HG03565 (cell line): ENCODE results near the gene FOXP4.

Experiments used
- ATAC-seq: cut with Tn5 transposase; IDR thresholded peaks from one replicate; pipeline ENCODE4 v1.9.1; 2021; ENCODE audit warnings: mild to moderate bottlenecking, moderate library complexity; ENCODE audit not compliant: unreplicated experiment

Gene FOXP4

DNA sequence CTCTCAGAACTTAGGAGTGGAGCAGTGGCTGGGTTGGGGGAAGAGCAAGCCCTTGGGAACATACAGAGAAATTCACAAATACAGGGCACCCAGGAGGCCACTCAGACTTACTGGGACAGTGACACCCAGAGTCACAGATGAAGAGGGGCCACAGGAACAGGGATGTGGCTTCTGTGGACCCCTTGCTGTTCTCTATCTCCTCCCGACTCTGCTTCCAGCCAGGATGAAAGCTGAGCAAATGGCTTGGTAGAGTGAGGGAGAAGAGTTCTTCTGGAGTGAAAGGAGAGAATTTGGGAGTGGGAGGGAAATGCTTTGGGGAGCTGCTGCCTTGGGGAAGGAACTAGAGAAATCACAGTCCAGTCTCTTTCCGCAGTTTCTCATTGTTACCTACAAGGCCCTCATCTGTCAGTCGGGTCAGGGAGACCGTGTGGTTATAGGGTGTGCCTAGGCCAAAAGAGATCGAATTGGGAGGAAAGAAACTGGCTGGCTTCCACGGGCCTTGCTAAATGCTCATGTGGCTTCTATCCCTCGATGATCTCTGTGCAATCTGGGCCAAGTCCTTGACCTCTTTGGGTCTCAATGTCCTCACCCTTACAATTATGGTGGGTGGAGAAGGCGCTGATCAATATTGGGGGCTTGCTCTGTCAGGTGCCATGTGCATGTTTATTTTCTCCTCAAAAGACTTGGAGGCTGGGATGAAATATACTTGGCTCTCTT lies 17.0 kb downstream of the FOXP4 start:
- no peak for ATAC-seq

DNA sequence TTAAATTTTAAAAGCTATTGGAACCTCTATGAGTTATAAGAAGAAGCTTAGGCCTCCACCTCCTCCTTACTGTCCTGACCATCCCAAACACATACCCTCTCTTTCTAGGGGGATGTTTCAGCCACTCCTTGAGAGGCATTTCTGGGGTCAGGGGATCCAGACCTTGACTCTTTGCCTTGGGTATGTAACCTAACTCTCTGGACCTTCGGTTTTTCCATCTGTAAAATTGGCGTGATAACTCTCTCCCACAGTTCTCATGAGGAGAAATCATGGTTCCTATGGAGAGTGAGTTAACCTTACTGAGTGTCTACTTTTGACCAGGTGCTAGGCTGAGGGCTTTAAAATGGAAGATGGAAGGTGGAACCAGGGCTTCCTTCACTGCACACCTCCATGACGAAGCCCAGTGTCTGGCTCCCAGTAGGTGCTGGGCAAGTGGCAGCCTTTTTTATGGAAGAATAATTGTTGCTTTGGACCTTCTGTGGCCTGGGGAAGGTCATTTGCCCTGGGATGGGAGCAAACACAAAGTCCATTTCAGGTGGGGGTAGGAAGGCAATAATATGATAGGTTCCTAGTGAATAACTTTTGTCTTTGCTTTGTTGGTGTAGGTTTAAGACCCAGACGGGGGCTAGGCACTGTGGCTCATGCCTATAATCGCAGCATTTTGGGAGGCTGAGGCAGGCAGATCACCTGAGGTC lies 18.4 kb downstream of the FOXP4 start:
- ATAC-seq = no peak

DNA sequence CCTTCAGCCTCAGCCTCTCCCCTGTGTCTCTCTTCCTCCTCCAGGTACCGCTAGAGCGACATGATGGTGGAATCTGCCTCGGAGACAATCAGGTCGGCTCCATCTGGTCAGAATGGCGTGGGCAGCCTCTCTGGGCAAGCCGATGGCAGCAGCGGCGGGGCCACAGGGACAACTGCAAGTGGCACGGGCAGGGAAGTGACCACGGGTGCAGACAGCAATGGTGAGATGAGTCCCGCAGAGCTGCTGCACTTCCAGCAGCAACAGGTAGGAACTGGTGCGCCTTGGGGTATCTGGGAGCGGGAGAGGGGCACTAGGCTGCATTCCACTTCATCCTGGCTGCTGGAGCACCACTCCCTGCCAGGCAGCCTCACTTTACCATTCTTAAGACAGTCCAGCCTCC lies 19.5 kb downstream of the FOXP4 start:
- no peak for ATAC-seq

- no peak for ATAC-seq
Measured at GRCh38 chr6:41566961-41567360, 20.8 kb downstream of the FOXP4 start.

DNA sequence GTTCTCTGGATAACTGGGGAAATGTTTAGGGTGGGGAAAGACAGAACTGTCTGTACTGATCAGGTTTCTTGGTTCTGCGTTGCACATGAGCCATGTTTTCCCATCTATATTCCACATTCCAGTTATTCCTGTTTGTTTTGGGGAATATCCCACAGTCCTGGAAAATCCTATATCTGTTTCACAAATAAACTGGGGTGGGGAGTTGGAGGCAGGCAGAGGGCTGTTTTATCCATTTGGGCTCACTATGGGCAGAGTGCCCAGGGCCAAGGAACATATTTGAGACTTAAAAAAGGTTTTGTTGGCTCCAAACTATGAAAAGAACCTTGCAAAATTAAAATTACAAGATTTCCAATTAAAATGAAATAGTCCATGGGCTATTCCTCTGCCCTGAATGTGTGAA lies 21.5 kb downstream of the FOXP4 start:
- no peak for ATAC-seq

- ATAC-seq = no peak
Measured at GRCh38 chr6:41568202-41568584, 22.0 kb downstream of the FOXP4 start.

- no peak for ATAC-seq
Measured at GRCh38 chr6:41568585-41569384, 22.6 kb downstream of the FOXP4 start.

DNA sequence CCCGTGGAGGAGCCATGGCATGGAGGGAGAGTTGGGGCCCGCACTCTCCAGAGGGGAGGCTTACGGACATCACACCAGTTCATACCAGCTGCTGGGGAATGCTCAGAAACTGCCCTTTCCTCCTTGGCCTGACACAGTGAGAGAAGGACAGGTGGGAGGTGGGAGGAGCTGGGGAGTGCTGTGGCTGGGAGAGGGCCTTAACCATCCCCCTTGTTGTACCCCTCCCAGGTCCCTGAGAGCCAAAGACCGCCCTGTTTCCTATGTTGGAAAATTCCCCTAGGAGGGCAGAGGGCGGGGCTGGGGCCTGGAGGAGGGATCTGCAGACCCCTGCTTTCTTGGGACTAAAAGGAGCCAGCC lies 24.1 kb downstream of the FOXP4 start:
- no peak for ATAC-seq

- no peak for ATAC-seq
Measured at GRCh38 chr6:41571021-41571780, 25.0 kb downstream of the FOXP4 start.

DNA sequence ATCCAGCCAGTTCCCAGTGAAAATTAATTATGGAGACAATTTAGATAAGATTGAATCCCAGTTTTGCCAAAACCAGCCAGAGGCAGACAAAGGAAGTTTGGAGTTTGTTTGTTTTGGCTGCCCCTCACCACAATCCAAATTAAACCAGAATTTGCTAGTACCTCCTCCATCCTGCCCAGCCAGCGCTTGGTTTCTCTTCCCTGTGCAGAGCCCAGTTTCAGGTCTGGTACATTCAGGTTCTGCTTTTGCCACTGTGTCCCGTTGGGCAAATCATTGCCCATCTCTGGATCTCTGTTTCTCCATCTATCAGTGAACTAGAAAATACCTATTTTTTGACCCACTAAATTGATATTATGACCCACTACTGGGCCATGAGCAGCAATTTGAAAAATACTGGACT lies 26.4 kb downstream of the FOXP4 start:
- ATAC-seq = no peak

DNA sequence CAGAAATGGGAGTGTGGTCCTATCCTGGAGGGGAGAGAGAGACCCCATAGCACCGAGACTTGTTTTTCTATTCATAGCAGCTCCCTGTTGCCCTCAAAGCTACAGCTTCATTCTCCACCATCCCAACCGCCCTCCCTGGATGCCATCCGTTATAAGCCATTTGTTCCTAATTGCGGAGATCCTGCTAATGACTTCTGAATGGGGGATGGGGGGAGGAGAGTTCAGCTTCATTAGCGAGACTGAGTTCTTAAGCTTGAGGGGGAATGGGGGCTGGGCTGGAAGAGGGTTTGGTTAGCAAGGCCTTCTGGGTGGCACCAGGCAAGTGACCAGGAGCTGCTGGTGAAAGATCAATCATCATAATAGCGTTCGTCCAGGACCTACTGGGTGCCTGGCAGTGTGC lies 27.1 kb downstream of the FOXP4 start:
- ATAC-seq = no peak

GRCh38 chr6:41573985-41574384 lies 27.8 kb downstream of the FOXP4 start:
- ATAC-seq = no peak

GRCh38 chr6:41575598-41575997 lies 29.4 kb downstream of the FOXP4 start:
- no peak for ATAC-seq

- no peak for ATAC-seq
Measured at GRCh38 chr6:41576667-41577066, 30.5 kb downstream of the FOXP4 start.

GRCh38 chr6:41577356-41578216 lies 31.4 kb downstream of the FOXP4 start:
- no peak for ATAC-seq

DNA sequence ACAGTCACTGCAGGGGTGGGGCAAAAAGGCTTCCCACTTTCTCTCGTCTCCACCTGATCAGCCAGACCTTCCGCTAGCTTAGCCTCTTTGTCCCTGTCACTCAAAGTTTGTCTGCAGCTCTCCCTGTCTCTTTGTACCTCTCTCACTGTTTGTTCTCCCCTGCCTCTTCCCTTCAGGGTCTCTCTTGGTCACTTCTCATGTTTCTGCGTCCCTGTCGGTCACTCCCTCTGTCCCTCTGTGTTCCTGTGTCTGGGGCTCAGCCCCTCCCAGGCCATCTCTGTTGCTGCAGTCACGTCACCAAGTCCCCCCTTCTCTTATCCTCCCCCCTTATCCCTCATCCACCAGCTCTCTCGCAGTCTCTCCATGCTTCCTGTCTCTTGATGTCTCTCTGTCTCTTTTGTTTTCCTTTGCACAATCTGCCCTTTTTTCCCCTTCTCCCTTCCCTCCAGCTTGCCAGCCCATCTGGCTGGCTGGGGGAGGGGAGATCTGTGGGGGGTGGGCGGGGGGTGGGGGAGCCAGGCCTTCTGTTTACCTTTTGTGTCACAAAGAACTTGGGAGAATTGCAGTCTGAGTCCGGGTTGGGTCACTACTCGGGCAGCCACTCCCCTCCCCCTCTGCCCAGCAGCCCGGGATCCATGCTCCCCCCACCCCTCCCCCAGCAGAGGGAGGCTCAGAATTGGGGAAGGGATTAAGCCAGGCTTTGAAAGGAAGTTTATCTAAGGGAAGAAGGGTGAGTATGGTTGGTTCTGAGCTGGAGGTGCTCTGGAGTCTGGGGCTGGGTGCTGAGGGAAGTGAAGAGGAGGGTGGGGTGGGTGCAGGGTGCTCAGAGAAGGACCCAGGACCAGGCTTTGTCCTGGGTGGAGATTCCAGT lies 32.3 kb downstream of the FOXP4 start:
- no peak for ATAC-seq

GRCh38 chr6:41579088-41579610 lies 33.0 kb downstream of the FOXP4 start:
- no peak for ATAC-seq

- ATAC-seq = no peak
Measured at GRCh38 chr6:41580690-41581089, 34.5 kb downstream of the FOXP4 start.

DNA sequence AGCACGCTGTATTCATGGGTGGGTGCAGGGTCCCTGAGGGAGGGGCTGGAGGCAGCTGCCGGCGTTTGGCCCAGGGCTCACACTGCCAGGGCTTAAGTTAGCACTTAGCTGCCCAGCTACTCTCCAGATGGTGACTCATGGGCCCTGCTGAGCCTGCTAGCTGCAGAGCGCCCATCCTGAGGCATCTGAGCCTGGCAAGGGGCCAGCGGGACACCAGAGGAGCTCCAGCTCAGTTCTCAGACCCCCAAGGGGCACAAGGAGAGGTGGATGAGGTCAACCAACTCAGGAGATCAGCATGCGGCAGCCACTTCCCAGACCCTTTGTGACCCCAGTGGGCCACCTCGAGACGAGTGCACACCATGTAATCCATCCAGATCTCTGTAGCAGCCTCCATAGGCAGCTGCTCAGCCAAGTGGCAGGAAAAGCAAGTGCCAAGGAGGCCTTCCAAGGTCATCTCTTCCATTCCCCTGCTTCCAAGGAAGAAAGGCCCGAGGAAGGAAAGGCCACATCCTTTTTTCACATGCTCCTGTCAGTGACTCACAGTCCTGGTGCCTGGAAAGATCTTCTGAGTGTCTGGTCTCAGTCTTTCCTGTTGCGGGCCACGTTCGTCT lies 35.3 kb downstream of the FOXP4 start:
- ATAC-seq = no peak
